ENCODE results near the gene SIK3. TPM values are rescaled to one million over a fixed set of nuclear protein-coding genes. Genes with fewer than 3 reads are reported as not detected.

SIK3 gene
- total RNA-seq, 1 donor from 2014 or later, result 40.0 TPM

- intact Hi-C loops (cut with micrococcal nuclease), result no loop called here
Observed at GRCh38 chr11:116935514-116935913, 162.7 kb downstream of the SIK3 start.

- intact Hi-C loops (cut with micrococcal nuclease), result no loop called here
Observed at GRCh38 chr11:116935089-116935488, 163.1 kb downstream of the SIK3 start.

- intact Hi-C loops (cut with micrococcal nuclease), result no loop called here
Observed at GRCh38 chr11:116933961-116934360, 164.3 kb downstream of the SIK3 start.

- intact Hi-C loops (cut with micrococcal nuclease), result no loop called here
Observed at GRCh38 chr11:116932181-116932580, 166.0 kb downstream of the SIK3 start.

DNA sequence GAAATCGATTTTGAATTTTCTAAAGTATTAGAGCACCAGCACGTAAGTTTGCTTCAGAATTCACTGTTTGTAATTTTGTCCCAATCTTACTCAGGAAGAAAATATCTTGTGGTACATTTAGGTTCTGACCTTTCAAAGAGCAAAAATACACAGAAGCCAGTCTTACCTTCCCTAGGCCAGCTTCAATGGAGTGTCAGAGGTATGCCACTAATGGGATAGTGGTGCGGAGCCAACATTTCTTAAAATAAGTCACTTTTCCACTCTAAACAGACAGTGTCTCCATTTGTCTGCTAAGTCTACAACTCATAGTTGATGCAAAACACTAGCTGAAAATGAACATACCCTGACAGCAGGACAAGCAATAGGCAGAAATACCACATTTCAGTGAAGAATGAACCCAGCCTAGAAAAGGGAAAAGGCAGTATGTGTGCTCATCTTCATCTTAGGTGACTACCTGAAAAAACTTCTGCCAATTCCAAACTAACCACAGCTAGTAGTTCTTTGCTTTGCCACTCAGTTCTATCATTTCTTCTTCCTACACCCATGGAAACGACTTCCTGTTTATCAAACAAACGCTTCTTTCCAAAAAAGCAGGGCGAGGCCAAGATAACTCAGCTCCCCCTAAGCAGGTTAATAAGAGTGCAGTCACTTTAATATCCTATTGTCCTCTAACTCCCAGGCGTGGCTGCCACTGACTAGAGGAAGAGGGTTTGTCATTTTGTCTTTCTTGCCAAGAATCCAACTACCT, 166.8 kb downstream of the SIK3 start:
- intact Hi-C loops (cut with micrococcal nuclease), result loop anchor here (1.0 kb wide), 4 partner anchors 17 to 132 kb away; no protein-coding TSS in a partner anchor

- intact Hi-C loops (cut with micrococcal nuclease), result loop anchor here (1.0 kb wide), 2 partner anchors 142 to 167 kb away; partner anchors contain the start of gene ZPR1
Observed at GRCh38 chr11:116930586-116930985, 167.6 kb downstream of the SIK3 start.

DNA sequence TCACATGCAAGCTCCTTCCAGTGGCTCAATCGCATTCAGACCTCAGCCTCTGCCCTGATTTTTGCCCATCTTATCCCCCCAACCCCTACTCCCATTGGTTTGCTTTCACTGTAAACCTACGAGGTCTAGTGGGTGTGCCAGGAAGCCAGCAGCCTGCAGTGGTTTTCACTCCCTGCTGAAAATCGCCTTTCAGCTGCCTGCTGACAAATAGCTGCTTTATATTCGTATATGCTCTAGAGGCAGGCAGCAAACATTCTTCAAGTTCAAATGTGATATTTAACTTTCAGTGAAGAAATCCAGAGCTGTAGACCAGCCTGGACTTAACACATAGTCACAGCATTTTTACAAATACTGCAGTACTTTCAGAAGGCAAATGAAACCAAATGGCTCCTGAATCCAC, 168.1 kb downstream of the SIK3 start:
- intact Hi-C loops (cut with micrococcal nuclease), result loop anchor here (1.0 kb wide), 2 partner anchors 142 to 167 kb away; partner anchors contain the start of gene ZPR1

GRCh38 chr11:116929414-116930090, 168.7 kb downstream of the SIK3 start:
- intact Hi-C loops (cut with micrococcal nuclease), result loop anchor here (1.0 to 2.0 kb wide), 3 partner anchors 141 to 297 kb away; partner anchors contain the start of gene ZPR1

DNA sequence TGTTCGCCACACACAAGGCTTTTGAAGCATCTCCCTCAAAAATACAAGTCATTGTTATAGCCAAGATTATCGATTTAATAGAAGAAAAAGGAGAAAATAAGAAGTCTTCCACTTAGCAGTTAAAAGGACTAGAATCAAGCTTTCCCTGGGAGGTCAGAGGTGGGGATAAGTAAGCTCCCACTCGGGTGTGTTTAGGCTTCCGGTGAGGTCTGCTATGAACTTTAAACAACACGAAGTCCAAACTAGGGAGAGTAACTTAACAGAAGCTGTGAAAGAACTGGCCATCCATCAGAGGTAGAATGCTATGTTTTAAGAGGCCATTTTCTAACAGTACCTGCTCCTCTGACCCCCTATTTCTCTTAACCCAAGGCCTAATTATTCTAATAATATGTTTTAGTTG, 169.4 kb downstream of the SIK3 start:
- intact Hi-C loops (cut with micrococcal nuclease), result loop anchor here (1.0 to 2.0 kb wide), 2 partner anchors 216 to 298 kb away; no protein-coding TSS in a partner anchor

DNA sequence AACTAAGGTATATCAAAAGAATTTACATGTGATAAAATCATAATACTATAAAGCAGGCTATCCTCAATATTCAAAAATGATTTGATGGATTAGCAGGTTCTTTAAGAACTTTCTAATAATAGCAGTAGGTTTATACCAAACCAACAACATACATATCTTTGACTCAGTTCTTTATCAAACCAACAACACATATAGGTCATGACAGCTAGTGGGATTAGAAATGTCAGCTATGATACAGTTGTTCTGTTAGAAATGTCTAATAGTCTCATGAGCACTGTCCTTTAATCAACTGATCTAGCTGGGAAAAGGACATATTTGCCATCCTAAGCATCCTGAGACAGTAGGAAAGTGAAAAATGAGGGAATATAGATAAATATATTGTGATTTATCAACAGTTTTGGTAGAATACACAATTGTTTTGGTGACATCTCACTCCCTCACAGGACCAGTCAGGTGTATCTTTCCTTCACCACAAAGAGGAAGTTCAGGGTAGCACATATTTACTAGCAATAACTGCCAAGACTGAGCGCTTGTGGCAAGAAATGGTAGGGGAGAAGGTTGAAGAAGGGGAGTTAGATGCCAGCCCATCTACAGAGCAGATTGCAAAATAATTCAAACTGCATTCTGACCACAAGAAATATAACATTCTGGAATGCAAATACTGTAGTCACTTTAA, 170.0 kb downstream of the SIK3 start:
- intact Hi-C loops (cut with micrococcal nuclease), result loop anchor here (1.0 to 2.0 kb wide), 2 partner anchors 217 to 299 kb away; no protein-coding TSS in a partner anchor

- intact Hi-C loops (cut with micrococcal nuclease), result loop anchor here (1.0 kb wide), 2 partner anchors 47 to 98 kb away; no protein-coding TSS in a partner anchor
Observed at GRCh38 chr11:116927163-116927974, 170.9 kb downstream of the SIK3 start.

DNA sequence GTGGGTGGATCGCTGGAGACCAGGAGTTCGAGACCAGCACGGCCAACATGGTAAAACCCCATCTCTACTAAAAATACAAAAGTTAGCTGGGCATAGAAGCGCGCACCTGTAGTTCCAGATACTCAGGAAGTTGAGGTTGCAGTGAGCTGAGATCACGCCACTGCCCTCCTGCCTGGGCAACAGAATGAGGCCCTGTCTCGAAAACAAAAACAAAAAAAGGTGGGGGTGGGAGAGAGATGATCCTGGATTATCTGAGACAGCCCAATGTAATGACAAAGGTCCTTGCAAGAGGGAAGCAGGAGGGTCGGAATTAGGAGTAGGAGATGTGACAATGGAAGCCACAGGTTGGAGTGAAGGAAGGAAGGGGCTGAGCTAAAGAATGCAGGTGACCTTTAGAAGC, 173.2 kb downstream of the SIK3 start:
- intact Hi-C loops (cut with micrococcal nuclease), result no loop called here

DNA sequence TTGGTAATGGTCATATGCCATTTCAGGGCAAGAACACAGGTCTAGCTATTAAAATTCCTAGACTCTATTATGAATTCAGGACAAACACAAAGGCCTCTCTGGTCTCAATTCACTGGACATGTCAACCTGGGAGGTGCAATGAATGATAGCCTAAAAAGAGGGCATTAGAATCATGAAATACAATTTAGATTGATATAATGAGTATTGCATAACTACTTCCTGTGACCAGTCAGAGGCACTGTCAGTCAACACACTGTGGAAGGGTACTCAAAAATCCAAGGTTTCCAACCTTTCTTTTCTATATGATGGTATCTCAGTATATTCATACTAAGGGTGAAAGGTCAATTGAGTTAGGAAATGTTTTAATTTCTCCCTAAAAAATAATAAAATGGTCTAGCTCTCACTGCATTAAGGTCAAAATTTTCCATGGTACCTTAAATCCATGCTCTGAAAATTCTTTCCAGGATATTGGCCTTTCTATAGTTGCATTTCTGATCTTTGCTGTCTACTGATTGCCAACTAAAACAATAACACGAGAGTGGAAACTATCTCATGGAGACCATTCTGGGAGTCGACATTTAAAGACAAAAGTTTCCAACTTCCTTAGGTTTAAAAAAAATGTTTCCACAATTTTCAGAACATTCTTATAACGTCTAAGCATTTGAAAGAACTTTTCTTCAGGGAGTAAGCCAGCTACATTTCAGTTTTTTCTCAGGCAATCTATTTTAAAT, 179.1 kb downstream of the SIK3 start:
- intact Hi-C loops (cut with micrococcal nuclease), result no loop called here

GRCh38 chr11:116917632-116918031, 180.6 kb downstream of the SIK3 start:
- intact Hi-C loops (cut with micrococcal nuclease), result no loop called here

GRCh38 chr11:116916886-116917285, 181.3 kb downstream of the SIK3 start:
- intact Hi-C loops (cut with micrococcal nuclease), result no loop called here

DNA sequence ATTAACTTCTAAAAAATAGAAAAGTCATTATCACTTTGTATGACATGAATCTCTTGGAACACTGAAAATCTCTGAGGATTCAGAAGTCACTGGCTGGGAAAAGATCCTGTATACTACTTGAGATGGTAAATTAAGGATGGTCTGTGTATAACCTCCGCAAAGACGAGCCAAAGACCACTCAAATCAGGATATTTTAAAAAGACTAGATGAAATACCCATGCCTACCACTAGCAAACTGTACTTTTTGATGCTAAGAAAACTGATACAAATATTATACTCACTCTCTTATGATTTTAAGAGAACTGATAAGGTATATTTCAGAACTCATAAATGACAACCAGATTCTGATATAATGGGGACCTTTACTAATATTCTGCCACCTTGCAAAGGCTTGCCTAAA, 182.2 kb downstream of the SIK3 start:
- intact Hi-C loops (cut with micrococcal nuclease), result no loop called here

- intact Hi-C loops (cut with micrococcal nuclease), result no loop called here
Observed at GRCh38 chr11:116913000-116913399, 185.2 kb downstream of the SIK3 start.

DNA sequence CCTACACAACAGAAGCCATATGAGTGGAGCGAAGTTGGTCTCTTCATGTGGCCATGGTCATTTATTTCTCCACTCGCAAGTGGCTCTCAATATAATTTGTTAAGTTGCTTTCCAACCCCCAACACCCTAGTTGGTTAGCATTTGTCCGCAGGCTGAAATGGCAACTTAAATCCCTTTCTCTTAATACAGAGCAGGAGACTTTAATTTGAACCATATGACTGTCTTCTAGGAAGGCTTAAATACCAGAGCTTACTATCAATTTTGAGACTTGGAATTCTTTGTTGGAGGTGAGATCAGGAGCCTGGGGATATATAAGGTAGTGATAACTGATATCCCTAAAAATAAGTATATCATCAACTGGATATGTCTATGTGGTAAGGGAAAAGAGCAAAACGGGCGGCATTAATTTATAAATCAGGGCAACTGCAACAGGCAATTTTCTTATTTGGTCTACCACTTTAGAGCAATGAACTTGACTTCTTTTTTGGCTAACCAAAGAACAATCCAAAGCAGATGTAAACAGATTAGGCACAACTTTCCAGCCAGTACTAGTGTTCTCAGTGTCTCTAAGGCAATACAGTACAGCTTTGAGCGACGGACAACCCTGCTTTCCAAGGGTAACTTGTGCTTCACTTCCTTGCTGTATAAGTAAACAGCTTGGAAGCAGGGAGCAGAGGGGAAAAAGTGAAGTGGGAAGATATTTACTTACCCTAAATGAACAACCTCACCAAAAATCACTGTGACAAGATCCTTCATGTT, 186.1 kb downstream of the SIK3 start:
- intact Hi-C loops (cut with micrococcal nuclease), result no loop called here

DNA sequence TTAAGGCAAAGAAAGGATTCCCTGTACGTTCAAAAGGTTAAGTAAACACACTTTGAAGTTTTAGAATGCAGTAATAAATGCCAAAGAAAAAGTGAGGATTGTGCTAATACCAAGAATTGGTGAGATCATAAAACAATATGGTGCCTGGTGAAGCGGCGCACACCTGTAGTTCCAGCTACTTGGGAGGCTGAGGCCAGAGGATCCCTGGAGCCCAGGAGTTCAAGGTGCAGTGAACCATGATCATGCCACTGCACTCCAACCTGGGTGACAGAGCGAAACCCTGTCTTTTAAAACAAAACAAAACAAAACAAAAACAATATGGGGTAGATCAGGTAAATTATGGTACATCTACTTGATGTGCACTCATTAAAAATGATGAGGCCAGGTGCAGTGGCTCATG, 187.4 kb downstream of the SIK3 start:
- intact Hi-C loops (cut with micrococcal nuclease), result no loop called here

All from T-helper 1 cell treated with Interleukin-12 subunit alpha and Interleukin-12 subunit beta and Interleukin-4 antibody, amounts not matched to agents 30 ng/mL and 1 ng/mL, for 36 hours (primary cell).